ENCODE measurements around the gene TPD52L1. TPM values are rescaled to one million over a fixed set of nuclear protein-coding genes. Genes with fewer than 3 reads are reported as not detected.

The TPD52L1 gene
- total RNA-seq, 1 donor from 2014 or later = 57.7 TPM

- Histone ChIP-seq H3K4me3 (ENCODE audit: low read depth, low read length) (no peak overlapping the region), H3K36me3 (ENCODE audit: control insufficient read depth, insufficient read depth, low read length) (no peaks in the 10 kb centered on the region), H3K27me3 (ENCODE audit: control insufficient read depth, insufficient read depth, low read length) (no peaks in the 10 kb centered on the region)
- no peak for DNase-seq (ENCODE audit: low read depth)
- no peak for TF ChIP-seq CTCF (IDR thresholded peaks at IDR 0.05; ENCODE audit: insufficient read depth, low read length, poor library complexity, severe bottlenecking)
Observed at GRCh38 chr6:125251516-125252220, 98.1 kb downstream of the TPD52L1 start.

GRCh38 chr6:125252891-125253290 lies 99.3 kb downstream of the TPD52L1 start:
- DNase-seq (ENCODE audit: low read depth) = no peak
- no peaks in the 10 kb centered on the region for H3K36me3 ChIP-seq (ENCODE audit: control insufficient read depth, insufficient read depth, low read length)
- TF ChIP-seq CTCF (IDR thresholded peaks at IDR 0.05; ENCODE audit: insufficient read depth, low read length, poor library complexity, severe bottlenecking) = no peak
- H3K4me3 ChIP-seq (ENCODE audit: low read depth, low read length) = no peak overlapping the region
- H3K27me3 ChIP-seq (ENCODE audit: control insufficient read depth, insufficient read depth, low read length) = no peaks in the 10 kb centered on the region

GRCh38 chr6:125253881-125254280 lies 100.3 kb downstream of the TPD52L1 start:
- Histone ChIP-seq H3K4me3 (ENCODE audit: low read depth, low read length) (no peak overlapping the region), H3K27me3 (ENCODE audit: control insufficient read depth, insufficient read depth, low read length) (no peaks in the 10 kb centered on the region), H3K36me3 (ENCODE audit: control insufficient read depth, insufficient read depth, low read length) (no peaks in the 10 kb centered on the region)
- no peak for TF ChIP-seq CTCF (IDR thresholded peaks at IDR 0.05; ENCODE audit: insufficient read depth, low read length, poor library complexity, severe bottlenecking)
- DNase-seq (ENCODE audit: low read depth) = no peak

GRCh38 chr6:125254321-125254720 lies 100.7 kb downstream of the TPD52L1 start:
- Histone ChIP-seq H3K27me3 (ENCODE audit: control insufficient read depth, insufficient read depth, low read length) (no peaks in the 10 kb centered on the region), H3K36me3 (ENCODE audit: control insufficient read depth, insufficient read depth, low read length) (no peaks in the 10 kb centered on the region), H3K4me3 (ENCODE audit: low read depth, low read length) (no peak overlapping the region)
- no peak for TF ChIP-seq CTCF (IDR thresholded peaks at IDR 0.05; ENCODE audit: insufficient read depth, low read length, poor library complexity, severe bottlenecking)
- DNase-seq (ENCODE audit: low read depth) = no peak

- Histone ChIP-seq H3K4me3 (ENCODE audit: low read depth, low read length) (no peak overlapping the region), H3K36me3 (ENCODE audit: control insufficient read depth, insufficient read depth, low read length) (no peaks in the 10 kb centered on the region), H3K27me3 (ENCODE audit: control insufficient read depth, insufficient read depth, low read length) (no peaks in the 10 kb centered on the region)
- no peak for DNase-seq (ENCODE audit: low read depth)
- TF ChIP-seq CTCF (IDR thresholded peaks at IDR 0.05; ENCODE audit: insufficient read depth, low read length, poor library complexity, severe bottlenecking) = no peak
Observed at GRCh38 chr6:125255201-125255600, 101.6 kb downstream of the TPD52L1 start.

GRCh38 chr6:125257351-125257750 lies 103.8 kb downstream of the TPD52L1 start:
- Histone ChIP-seq H3K36me3 (ENCODE audit: control insufficient read depth, insufficient read depth, low read length) (no peaks in the 10 kb centered on the region), H3K4me3 (ENCODE audit: low read depth, low read length) (no peak overlapping the region), H3K27me3 (ENCODE audit: control insufficient read depth, insufficient read depth, low read length) (no peaks in the 10 kb centered on the region)
- no peak for TF ChIP-seq CTCF (IDR thresholded peaks at IDR 0.05; ENCODE audit: insufficient read depth, low read length, poor library complexity, severe bottlenecking)
- DNase-seq (ENCODE audit: low read depth) = no peak

All from kidney epithelial cell (primary cell).